OCI-LY7 (cell line): ENCODE data around the gene OR2G3. TPM values are rescaled to one million over a fixed set of nuclear protein-coding genes. Genes with fewer than 3 reads are reported as not detected.

Experiments used
- BruUV-seq: library from RNA; stranded (reverse); fragments of 400-500 nt; replicated peaks from 2 replicates; lab custom pipeline; 2021; lab: Mats Ljungman, UMichigan
- CTCF ChIA-PET: fragments of 300-600 bp; sonication (Branson Sonifier 250); formaldehyde crosslinking; loops from one replicate; lab custom pipeline; 2022; ENCODE audit warnings: antibody characterized with exemption; ENCODE audit not compliant: unreplicated experiment; lab: Charles Lee
- POLR2A ChIA-PET: fragments of 300-600 bp; sonication (Branson Sonifier 250); formaldehyde crosslinking; loops from one replicate; lab custom pipeline; 2022; ENCODE audit warnings: antibody characterized with exemption; lab: Charles Lee
- DNase-seq: peaks from one replicate; pipeline ENCODE4 v3.0.0-alpha.2; 2015; ENCODE audit warnings: low spot score
- H2AFZ ChIP-seq: fragments of 200-600 bp; sonication (generic), shearing (Covaris generic); 2 replicates; pipeline ENCODE4 v1.6.1; 2014; ENCODE audit warnings: mild to moderate bottlenecking, antibody characterized with exemption, low read length, moderate library complexity
- H3K27ac ChIP-seq: fragments of 200-600 bp; sonication (generic); 2 replicates; pipeline ENCODE4 v1.5.1; 2014; ENCODE audit warnings: mixed run types, low read depth, mild to moderate bottlenecking, moderate library complexity, low read length, inconsistent platforms; ENCODE audit not compliant: poor library complexity, severe bottlenecking
- H3K36me3 ChIP-seq: fragments of 200-600 bp; sonication (generic); 2 replicates; pipeline ENCODE4 v1.6.1; 2014; ENCODE audit warnings: mild to moderate bottlenecking, antibody characterized with exemption, low read length, moderate library complexity, mixed read lengths; ENCODE audit not compliant: insufficient read depth
- H3K4me1 ChIP-seq: fragments of 200-600 bp; sonication (generic); 2 replicates; pipeline ENCODE4 v1.5.1; 2014; ENCODE audit warnings: mild to moderate bottlenecking, low read length; ENCODE audit not compliant: insufficient read depth, poor library complexity, severe bottlenecking
- H3K4me2 ChIP-seq: fragments of 200-600 bp; sonication (generic); 2 replicates; pipeline ENCODE4 v1.6.1; 2014; ENCODE audit warnings: mild to moderate bottlenecking, low read length
- H3K4me3 ChIP-seq: fragments of 200-600 bp; sonication (generic); 2 replicates; pipeline ENCODE4 v1.5.1; 2014; ENCODE audit warnings: mild to moderate bottlenecking, low read depth, low read length; ENCODE audit not compliant: poor library complexity, severe bottlenecking
- H3K79me2 ChIP-seq: fragments of 200-600 bp; sonication (generic); 2 replicates; pipeline ENCODE4 v1.6.1; 2016; ENCODE audit warnings: low read depth, mild to moderate bottlenecking, low read length, moderate library complexity, mixed read lengths; ENCODE audit not compliant: insufficient read depth
- H3K9me2 ChIP-seq: fragments of 200-600 bp; sonication (generic); 2 replicates; pipeline ENCODE4 v1.6.1; 2016; ENCODE audit warnings: mild to moderate bottlenecking, low read length, mixed read lengths; ENCODE audit not compliant: insufficient read depth
- H3K9me3 ChIP-seq: fragments of 200-600 bp; sonication (generic); 2 replicates; pipeline ENCODE4 v1.6.1; 2014; ENCODE audit warnings: mild to moderate bottlenecking, mixed run types, low read length, mixed read lengths
- H4K20me1 ChIP-seq: fragments of 200-600 bp; sonication (generic); 2 replicates; pipeline ENCODE4 v1.6.1; 2014; ENCODE audit warnings: mild to moderate bottlenecking, antibody characterized with exemption, low read length, moderate library complexity, mixed read lengths; ENCODE audit not compliant: insufficient read depth
- EZH2phosphoT487 ChIP-seq: fragments of 200-600 bp; sonication (generic); IDR thresholded peaks from 2 replicates; pipeline ENCODE4 v1.6.1; 2018; ENCODE audit warnings: low read depth, borderline replicate concordance, mild to moderate bottlenecking, mixed run types, antibody characterized with exemption, low read length, moderate library complexity, mixed read lengths
- intact Hi-C: fragments of 100-400 bp; cut with micrococcal nuclease; formaldehyde crosslinking; loops from one replicate; pipeline ENCODE4 v1.10.0; 2022; ENCODE audit not compliant: unreplicated experiment
- total RNA-seq, 2 experiments: library from RNA; depleted of rRNA in 1 of 2; stranded (reverse); fragments of >200 nt in 1 of 2; shearing (Covaris generic) in 1 of 2; gene quantifications; 2 replicates each; pipeline ENCODE4 v1.2.3, GENCODE V29; 2014 to 2022
- TF ChIP-seq, protein P1 (sequence below): fragments of 200-600 bp; sonication (generic); conservative IDR thresholded peaks from 2 replicates; pipeline ENCODE4 v1.5.1; 2014; ENCODE audit warnings: mild to moderate bottlenecking, antibody characterized with exemption, low read length, moderate library complexity, mixed read lengths

OR2G3 gene
- total RNA-seq, 2 experiments from 2014 or later: not detected

- ChIA-PET POLR2A (no interaction called here), CTCF (no interaction called here)
- no peaks in the 10 kb centered on the region for H3K4me1 ChIP-seq
- BruUV-seq: no TSS peak
- H3K27ac ChIP-seq: no peak overlapping the region
- H3K9me3 ChIP-seq: no peaks in the 10 kb centered on the region
- intact Hi-C loops: no loop called here
- H3K4me2 ChIP-seq: no peak overlapping the region
- no peak overlapping the region for H2AFZ ChIP-seq
- no peaks in the 10 kb centered on the region for H3K9me2 ChIP-seq
- H3K36me3 ChIP-seq: no peaks in the 10 kb centered on the region
- H3K4me3 ChIP-seq: no peak overlapping the region
- TF ChIP-seq, protein P1, sequence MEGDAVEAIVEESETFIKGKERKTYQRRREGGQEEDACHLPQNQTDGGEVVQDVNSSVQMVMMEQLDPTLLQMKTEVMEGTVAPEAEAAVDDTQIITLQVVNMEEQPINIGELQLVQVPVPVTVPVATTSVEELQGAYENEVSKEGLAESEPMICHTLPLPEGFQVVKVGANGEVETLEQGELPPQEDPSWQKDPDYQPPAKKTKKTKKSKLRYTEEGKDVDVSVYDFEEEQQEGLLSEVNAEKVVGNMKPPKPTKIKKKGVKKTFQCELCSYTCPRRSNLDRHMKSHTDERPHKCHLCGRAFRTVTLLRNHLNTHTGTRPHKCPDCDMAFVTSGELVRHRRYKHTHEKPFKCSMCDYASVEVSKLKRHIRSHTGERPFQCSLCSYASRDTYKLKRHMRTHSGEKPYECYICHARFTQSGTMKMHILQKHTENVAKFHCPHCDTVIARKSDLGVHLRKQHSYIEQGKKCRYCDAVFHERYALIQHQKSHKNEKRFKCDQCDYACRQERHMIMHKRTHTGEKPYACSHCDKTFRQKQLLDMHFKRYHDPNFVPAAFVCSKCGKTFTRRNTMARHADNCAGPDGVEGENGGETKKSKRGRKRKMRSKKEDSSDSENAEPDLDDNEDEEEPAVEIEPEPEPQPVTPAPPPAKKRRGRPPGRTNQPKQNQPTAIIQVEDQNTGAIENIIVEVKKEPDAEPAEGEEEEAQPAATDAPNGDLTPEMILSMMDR: no peak
- no peak for TF ChIP-seq EZH2phosphoT487
- no peaks in the 10 kb centered on the region for H3K79me2 ChIP-seq
- H4K20me1 ChIP-seq: no peaks in the 10 kb centered on the region
- no peak for DNase-seq
Observed at GRCh38 chr1:247642742-247643141, 37.4 kb downstream of the OR2G3 start.

DNA sequence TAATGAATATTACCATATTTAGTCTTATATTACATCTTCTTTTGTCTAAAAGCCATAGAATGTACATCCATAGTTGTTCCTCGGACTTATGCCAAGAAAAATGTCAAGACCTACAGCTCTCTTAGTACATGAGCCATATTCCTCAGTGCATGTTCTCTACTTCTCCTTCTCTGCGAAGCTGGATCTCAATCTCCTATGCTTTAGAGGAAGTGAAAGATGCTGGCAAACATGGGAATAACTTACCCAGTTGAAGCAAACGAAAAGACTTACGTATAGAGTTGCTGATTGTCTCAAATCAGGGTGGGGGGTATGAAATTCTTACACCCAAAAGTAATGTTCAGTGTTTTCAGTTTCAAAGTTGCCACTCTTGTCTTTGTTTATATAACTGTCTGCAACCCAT is 41.5 kb downstream of the OR2G3 start:
- no peak for DNase-seq
- Histone ChIP-seq H3K36me3 (no peaks in the 10 kb centered on the region), H4K20me1 (no peaks in the 10 kb centered on the region), H3K4me3 (no peak overlapping the region), H2AFZ (no peak overlapping the region), H3K79me2 (no peaks in the 10 kb centered on the region), H3K9me2 (no peaks in the 10 kb centered on the region), H3K4me1 (no peaks in the 10 kb centered on the region), H3K27ac (no peak overlapping the region), H3K9me3 (no peaks in the 10 kb centered on the region), H3K4me2 (no peak overlapping the region)
- intact Hi-C loops: no loop called here
- no TSS peak for BruUV-seq
- POLR2A ChIA-PET: no interaction called here
- CTCF ChIA-PET: no interaction called here
- TF ChIP-seq, protein P1: no peak
- TF ChIP-seq EZH2phosphoT487: no peak

DNA sequence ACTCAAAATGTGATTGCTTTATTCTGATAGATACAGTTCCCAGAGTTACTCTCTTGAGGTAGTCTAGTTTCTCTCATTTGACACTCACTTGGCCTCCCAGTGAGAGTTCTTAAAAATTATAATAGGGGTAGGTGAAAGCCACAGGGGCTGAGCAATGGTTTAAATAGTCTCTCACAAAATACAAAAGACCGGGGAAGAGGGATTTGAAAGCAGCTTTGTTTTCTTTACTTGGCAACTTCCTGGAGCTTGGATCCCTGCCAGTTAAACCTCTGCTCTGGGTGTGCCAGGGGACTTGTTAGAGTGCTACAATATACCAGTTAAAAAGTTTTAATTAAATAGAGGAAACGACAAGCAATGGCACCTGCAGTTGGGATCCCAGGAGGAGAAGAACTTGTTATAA is 42.5 kb downstream of the OR2G3 start:
- TF ChIP-seq EZH2phosphoT487: no peak
- TF ChIP-seq, protein P1: no peak
- Histone ChIP-seq H3K4me2 (no peak overlapping the region), H3K4me3 (no peak overlapping the region), H3K9me2 (no peaks in the 10 kb centered on the region), H3K36me3 (no peaks in the 10 kb centered on the region), H3K27ac (no peak overlapping the region), H4K20me1 (no peaks in the 10 kb centered on the region), H2AFZ (no peak overlapping the region), H3K79me2 (no peaks in the 10 kb centered on the region), H3K4me1 (no peaks in the 10 kb centered on the region), H3K9me3 (no peaks in the 10 kb centered on the region)
- CTCF ChIA-PET: no interaction called here
- POLR2A ChIA-PET: interaction anchor here (1.3 kb wide), 1 partner anchor 10 kb away, joined by 3 read pairs; no protein-coding TSS in a partner anchor
- no peak for DNase-seq
- no TSS peak for BruUV-seq
- intact Hi-C loops: no loop called here
